SKM-1 treated with dmso at 0.1 percent for 144 hours (cell line): Measurements from ENCODE around the gene TMEM80.
"Not testable (repeated sequence)": the region's sequence is repeated elsewhere in the genome, so short reads cannot be mapped to it uniquely, and the experiment has no call there.

ENCODE experiments used
- DNase-seq: peaks from one replicate; lab custom pipeline; 2025; ENCODE audit not compliant: unreplicated experiment; lab: John Stamatoyannopoulos, UW

Gene TMEM80

GRCh38 chr11:695538-696248 lies at the start of gene TMEM80:
Gene TMEM80, plus strand, starts transcription at chr11:695816. Its CDS starts 12 bp downstream, at chr11:695828.
- peak; percentile 96 for DNase-seq

GRCh38 chr11:646214-646613 lies 49.4 kb upstream of the TMEM80 start:
- no peak for DNase-seq

- DNase-seq: not testable (repeated sequence)
These were observed 47.9 kb upstream of the TMEM80 start for GRCh38 chr11:647672-648158.

GRCh38 chr11:650482-650881 lies 45.1 kb upstream of the TMEM80 start:
- DNase-seq: no peak

- DNase-seq: not testable (repeated sequence)
These were observed 42.5 kb upstream of the TMEM80 start for GRCh38 chr11:653136-653535.

- DNase-seq: no peak
These were observed 41.8 kb upstream of the TMEM80 start for GRCh38 chr11:653837-654236.

- not testable (repeated sequence) for DNase-seq
These were observed 41.2 kb upstream of the TMEM80 start for GRCh38 chr11:654444-654843.

- DNase-seq: no peak
These were observed 40.4 kb upstream of the TMEM80 start for GRCh38 chr11:655036-655726.

- no peak for DNase-seq
These were observed 39.2 kb upstream of the TMEM80 start for GRCh38 chr11:656426-656825.

- DNase-seq: no peak
These were observed 38.8 kb upstream of the TMEM80 start for GRCh38 chr11:656866-657265.

- DNase-seq: no peak
These were observed 37.9 kb upstream of the TMEM80 start for GRCh38 chr11:657691-658126.

GRCh38 chr11:659532-660085 lies 36.0 kb upstream of the TMEM80 start:
- no peak for DNase-seq

GRCh38 chr11:660281-660680 lies 35.3 kb upstream of the TMEM80 start:
- DNase-seq: no peak

GRCh38 chr11:660681-661444 lies 34.8 kb upstream of the TMEM80 start:
- DNase-seq: no peak

- peak; percentile 19 for DNase-seq
These were observed 32.8 kb upstream of the TMEM80 start for GRCh38 chr11:662689-663274.

- no peak for DNase-seq
These were observed 30.4 kb upstream of the TMEM80 start for GRCh38 chr11:665062-665703.

- no peak for DNase-seq
These were observed 29.8 kb upstream of the TMEM80 start for GRCh38 chr11:665704-666281.

GRCh38 chr11:673866-674265 lies 21.8 kb upstream of the TMEM80 start:
- DNase-seq: no peak

- no peak for DNase-seq
These were observed 21.2 kb upstream of the TMEM80 start for GRCh38 chr11:674406-674805.

GRCh38 chr11:678297-678696 lies 17.3 kb upstream of the TMEM80 start:
- DNase-seq: no peak
